RWPE2 (cell line): ENCODE results near the gene NLRP3.
"Not testable (repeated sequence)": the region's sequence is repeated elsewhere in the genome, so short reads cannot be mapped to it uniquely, and the experiment has no call there.

Source experiments
- ATAC-seq: fragments of 200-7000 bp; cut with Tn5 transposase; 3 replicates; pipeline ENCODE4 v1.9.1; 2021; ENCODE audit warnings: low read depth
- DNase-seq: peaks from one replicate; pipeline ENCODE4 v3.0.0-alpha.2; 2020; ENCODE audit warnings: low spot score
- H3K27ac ChIP-seq: fragments of 450-650 bp; 2 replicates; pipeline ENCODE4 v1.5.1; 2017; ENCODE audit warnings: mild to moderate bottlenecking; ENCODE audit not compliant: poor library complexity, severe bottlenecking
- H3K27me3 ChIP-seq: fragments of 250-450 bp; sonication (Bioruptor Pico); 2 replicates; pipeline ENCODE4 v1.5.1; 2021; ENCODE audit warnings: mild to moderate bottlenecking, moderate library complexity; ENCODE audit not compliant: insufficient read depth, poor library complexity, severe bottlenecking
- H3K36me3 ChIP-seq: fragments of 250-450 bp; sonication (Bioruptor Pico); 2 replicates; pipeline ENCODE4 v1.5.1; 2020; ENCODE audit warnings: low read depth, mild to moderate bottlenecking, moderate library complexity
- H3K4me1 ChIP-seq: fragments of 250-450 bp; sonication (Bioruptor Pico); 2 replicates; pipeline ENCODE4 v1.5.1; 2021; ENCODE audit warnings: mild to moderate bottlenecking, moderate library complexity; ENCODE audit not compliant: insufficient read depth, poor library complexity, severe bottlenecking
- H3K4me3 ChIP-seq: fragments of 250-450 bp; sonication (Bioruptor Pico); 2 replicates; pipeline ENCODE4 v1.5.1; 2021; ENCODE audit warnings: mild to moderate bottlenecking, moderate library complexity; ENCODE audit not compliant: severe bottlenecking
- H3K9me3 ChIP-seq: fragments of 250-450 bp; sonication (Bioruptor Pico); 2 replicates; pipeline ENCODE4 v1.5.1; 2021; ENCODE audit warnings: mild to moderate bottlenecking, moderate library complexity; ENCODE audit not compliant: severe bottlenecking
- TF ChIP-seq, protein P1 (sequence below): fragments of 450-650 bp; IDR thresholded peaks from one replicate; pipeline ENCODE4 v1.5.1; 2017; ENCODE audit warnings: mild to moderate bottlenecking, moderate library complexity; ENCODE audit not compliant: poor library complexity, severe bottlenecking

NLRP3 gene

DNA sequence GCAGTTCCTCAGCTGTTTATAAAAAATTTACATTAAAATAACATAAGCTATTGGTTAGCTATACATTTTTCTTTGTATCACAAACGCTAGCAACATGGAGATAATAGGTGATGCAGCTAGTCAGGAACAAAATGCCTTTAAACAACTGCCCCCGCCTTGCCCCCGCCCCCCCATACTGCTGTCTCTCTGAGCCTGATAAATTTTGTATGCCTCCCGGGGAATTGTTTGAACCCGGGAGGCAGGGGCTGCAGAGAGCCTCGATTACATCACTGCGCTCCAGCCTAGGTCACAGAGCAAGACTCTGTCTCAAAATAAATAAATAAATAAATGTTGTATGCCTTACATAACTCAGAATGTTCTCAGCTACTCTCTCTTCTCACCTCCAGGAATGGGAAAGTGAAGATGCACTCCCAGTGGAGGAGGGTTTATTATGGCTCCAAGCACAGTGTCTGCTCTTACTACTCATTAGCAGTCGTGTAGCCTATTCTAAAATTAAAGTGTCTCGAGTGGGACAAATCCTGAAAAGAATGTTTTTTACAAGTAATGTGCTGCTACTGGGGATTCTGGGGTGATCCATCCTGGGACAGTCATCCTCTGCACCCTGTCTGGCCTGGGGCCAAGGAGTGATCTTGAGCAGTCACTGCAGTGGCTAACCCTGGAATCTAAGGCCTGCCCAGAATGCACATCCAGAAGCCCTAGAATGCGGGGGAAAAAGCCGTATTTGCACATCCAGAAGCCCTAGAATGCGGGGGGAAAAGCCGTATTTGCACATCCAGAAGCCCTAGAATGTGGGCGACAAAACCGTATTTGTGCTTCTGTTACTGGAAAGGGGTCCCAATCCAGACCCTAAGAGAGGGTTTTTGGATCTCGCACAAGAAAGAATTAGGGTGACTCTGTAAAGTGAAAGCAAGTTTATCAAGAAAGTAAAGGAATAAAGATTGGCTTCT lies 44.9 kb upstream of the NLRP3 start:
- no peak overlapping the region for H3K4me3 ChIP-seq
- H3K9me3 ChIP-seq = no peaks in the 10 kb centered on the region
- no peaks in the 10 kb centered on the region for H3K27me3 ChIP-seq
- DNase-seq (no peak), ATAC-seq (no peak)
- H3K4me1 ChIP-seq = peaks cover 7% of the 10 kb centered on the region
- no peaks in the 10 kb centered on the region for H3K36me3 ChIP-seq
- no peak overlapping the region for H3K27ac ChIP-seq
- TF ChIP-seq, protein P1, sequence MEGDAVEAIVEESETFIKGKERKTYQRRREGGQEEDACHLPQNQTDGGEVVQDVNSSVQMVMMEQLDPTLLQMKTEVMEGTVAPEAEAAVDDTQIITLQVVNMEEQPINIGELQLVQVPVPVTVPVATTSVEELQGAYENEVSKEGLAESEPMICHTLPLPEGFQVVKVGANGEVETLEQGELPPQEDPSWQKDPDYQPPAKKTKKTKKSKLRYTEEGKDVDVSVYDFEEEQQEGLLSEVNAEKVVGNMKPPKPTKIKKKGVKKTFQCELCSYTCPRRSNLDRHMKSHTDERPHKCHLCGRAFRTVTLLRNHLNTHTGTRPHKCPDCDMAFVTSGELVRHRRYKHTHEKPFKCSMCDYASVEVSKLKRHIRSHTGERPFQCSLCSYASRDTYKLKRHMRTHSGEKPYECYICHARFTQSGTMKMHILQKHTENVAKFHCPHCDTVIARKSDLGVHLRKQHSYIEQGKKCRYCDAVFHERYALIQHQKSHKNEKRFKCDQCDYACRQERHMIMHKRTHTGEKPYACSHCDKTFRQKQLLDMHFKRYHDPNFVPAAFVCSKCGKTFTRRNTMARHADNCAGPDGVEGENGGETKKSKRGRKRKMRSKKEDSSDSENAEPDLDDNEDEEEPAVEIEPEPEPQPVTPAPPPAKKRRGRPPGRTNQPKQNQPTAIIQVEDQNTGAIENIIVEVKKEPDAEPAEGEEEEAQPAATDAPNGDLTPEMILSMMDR = no peak

GRCh38 chr1:247371801-247372259 lies 44.1 kb upstream of the NLRP3 start:
- Histone ChIP-seq H3K4me1 (peaks cover 7% of the 10 kb centered on the region), H3K4me3 (no peak overlapping the region), H3K27ac (no peak overlapping the region), H3K27me3 (no peaks in the 10 kb centered on the region), H3K36me3 (no peaks in the 10 kb centered on the region), H3K9me3 (no peaks in the 10 kb centered on the region)
- DNase-seq (no peak), ATAC-seq (no peak)
- TF ChIP-seq, protein P1 = no peak

DNA sequence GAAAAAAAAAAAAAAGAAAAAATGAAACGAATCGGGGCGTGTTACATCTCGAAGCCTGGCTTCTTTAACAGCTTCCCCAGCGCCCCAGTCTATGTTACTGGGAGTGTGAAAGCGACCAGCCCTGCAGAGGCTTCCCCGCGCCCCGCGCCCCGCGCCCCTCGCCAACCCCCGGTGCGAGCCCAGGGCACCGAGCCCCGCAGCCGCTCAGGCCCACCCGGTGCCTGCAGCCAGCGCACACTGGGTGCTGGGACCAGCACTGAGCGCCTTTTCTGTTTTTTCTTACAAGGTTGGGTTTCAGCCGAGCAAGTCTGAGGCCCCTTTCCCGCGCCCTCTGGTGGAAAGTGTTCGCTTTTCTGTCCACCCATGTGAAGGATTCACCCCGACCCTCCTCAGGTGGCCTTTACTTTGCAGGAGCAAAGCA lies 42.2 kb upstream of the NLRP3 start:
- TF ChIP-seq, protein P1 = no peak
- Histone ChIP-seq H3K4me1 (peaks cover 7% of the 10 kb centered on the region), H3K9me3 (no peaks in the 10 kb centered on the region)

DNA sequence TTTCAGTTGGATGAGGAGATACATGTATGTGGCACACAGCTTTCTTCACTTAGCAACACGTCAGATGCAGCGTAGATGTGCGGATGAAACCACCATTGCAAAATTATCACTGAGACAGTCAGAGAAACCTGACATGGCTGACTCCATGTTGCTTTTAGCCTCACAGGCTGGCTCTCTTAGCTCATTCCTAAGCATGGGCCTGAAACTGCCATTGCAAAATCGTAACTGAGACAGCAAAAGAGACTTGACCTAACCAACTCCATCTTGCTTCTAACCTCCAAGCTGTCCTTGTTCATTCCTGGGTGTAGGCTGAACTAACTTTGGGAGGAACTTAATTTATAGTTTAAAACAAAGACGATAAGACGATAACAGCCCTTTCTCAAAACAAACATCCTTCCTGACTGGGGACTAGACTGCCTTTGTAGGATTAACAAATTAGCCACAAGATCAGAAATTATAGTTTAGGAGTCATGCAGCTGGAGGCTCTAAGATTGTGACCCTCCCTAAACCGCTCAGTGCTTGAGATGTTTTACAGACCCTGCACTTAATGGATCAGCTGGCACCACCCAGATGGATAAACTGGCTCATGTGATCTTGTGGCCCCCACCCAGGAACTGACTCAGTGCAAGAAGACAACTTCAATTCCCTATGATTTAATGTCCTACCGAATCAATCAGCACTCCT lies 41.2 kb upstream of the NLRP3 start:
- H3K36me3 ChIP-seq, ATAC-seq, H3K9me3 ChIP-seq, H3K27ac ChIP-seq, DNase-seq, H3K27me3 ChIP-seq, H3K4me3 ChIP-seq, H3K4me1 ChIP-seq: not testable (repeated sequence)

More for the DNA sequence above, 42.2 kb upstream of the NLRP3 start:
- H3K27ac ChIP-seq = no peak overlapping the region
- no peaks in the 10 kb centered on the region for H3K36me3 ChIP-seq
- no peak overlapping the region for H3K4me3 ChIP-seq
- DNase-seq (no peak), ATAC-seq (no peak)
- no peaks in the 10 kb centered on the region for H3K27me3 ChIP-seq

GRCh38 chr1:247375747-247376146 lies 40.2 kb upstream of the NLRP3 start:
- no peaks in the 10 kb centered on the region for H3K9me3 ChIP-seq
- ATAC-seq = no peak
- H3K36me3 ChIP-seq = no peaks in the 10 kb centered on the region
- TF ChIP-seq, protein P1 = no peak
- no peak overlapping the region for H3K4me3 ChIP-seq
- H3K27me3 ChIP-seq = no peaks in the 10 kb centered on the region
- H3K4me1 ChIP-seq = no peaks in the 10 kb centered on the region
- no peak for DNase-seq
- no peak overlapping the region for H3K27ac ChIP-seq
